ENCODE measurements around the gene COL20A1. TPM values are rescaled to one million over a fixed set of nuclear protein-coding genes. Genes with fewer than 3 reads are reported as not detected.

Gene COL20A1
- total and polyA plus RNA-seq, 4 donors = 0.06 to 0.09 TPM; not detected in 2

- H3K27me3 ChIP-seq (ENCODE audit: control insufficient read depth in 3 of 3, insufficient read depth in 3 of 3, low read length in 2 of 3) = peaks cover 0 to 5% (median 4%) of the 10 kb centered on the region in 3 donors
These were observed 50.8 kb downstream of the COL20A1 start for GRCh38 chr20:63343460-63344445.

GRCh38 chr20:63344616-63345327 is 51.8 kb downstream of the COL20A1 start:
- WGBS, 2 donors = 58 to 68% methylated on average over 21 of the region's 21 CpGs
- DNase-seq (peak; percentile 68 to 74 (median 71)), ATAC-seq (ENCODE audit: insufficient read depth, low FRiP score) (peak; percentile 47)
- Histone ChIP-seq H3K27ac (ENCODE audit: low read depth in 1 of 2, low read length in 1 of 2) (no peak overlapping the region), H3K9me3 (ENCODE audit: control insufficient read depth in 4 of 4, insufficient read depth in 3 of 4, low read length in 3 of 4) (no peaks in the 10 kb centered on the region), H3K4me1 (ENCODE audit: control insufficient read depth in 5 of 5, insufficient read depth in 5 of 5, low read length in 5 of 5) (peaks cover 0 to 49% (median 3%) of the 10 kb centered on the region in 5 donors), H3K36me3 (ENCODE audit: control insufficient read depth in 4 of 4, insufficient read depth in 4 of 4, low read length in 4 of 4) (no peaks in the 10 kb centered on the region), H3K27me3 (ENCODE audit: control insufficient read depth in 3 of 3, insufficient read depth in 3 of 3, low read length in 2 of 3) (peaks cover 0 to 6% (median 4%) of the 10 kb centered on the region in 3 donors), H3K9ac (ENCODE audit: insufficient read depth in 1 of 2, low read length in 2 of 2) (no peak overlapping the region), H3K4me3 (no peak overlapping the region)
- TF ChIP-seq CTCF (IDR thresholded peaks at IDR 0.05; ENCODE audit: control extremely low read depth, extremely low read depth) = no peak

More at GRCh38 chr20:63343460-63344445, 50.8 kb downstream of the COL20A1 start:
- Histone ChIP-seq H3K9me3 (ENCODE audit: control insufficient read depth in 4 of 4, insufficient read depth in 3 of 4, low read length in 3 of 4) (no peaks in the 10 kb centered on the region), H3K4me1 (ENCODE audit: control insufficient read depth in 5 of 5, insufficient read depth in 5 of 5, low read length in 5 of 5) (peaks cover 0 to 49% (median 3%) of the 10 kb centered on the region in 5 donors), H3K27ac (ENCODE audit: low read depth in 1 of 2, low read length in 1 of 2) (no peak overlapping the region), H3K36me3 (ENCODE audit: control insufficient read depth in 4 of 4, insufficient read depth in 4 of 4, low read length in 4 of 4) (no peaks in the 10 kb centered on the region), H3K4me3 (no peak overlapping the region), H3K9ac (ENCODE audit: insufficient read depth in 1 of 2, low read length in 2 of 2) (no peak overlapping the region)
- no peak for TF ChIP-seq CTCF (IDR thresholded peaks at IDR 0.05; ENCODE audit: control extremely low read depth, extremely low read depth)
- ATAC-seq (ENCODE audit: insufficient read depth, low FRiP score) (no peak), DNase-seq (no peak)
- WGBS, 2 donors = 56 to 61% methylated on average over 37 of the region's 37 CpGs

GRCh38 chr20:63345328-63346100 is 52.5 kb downstream of the COL20A1 start:
- TF ChIP-seq CTCF (IDR thresholded peaks at IDR 0.05; ENCODE audit: control extremely low read depth, extremely low read depth) = no peak
- Histone ChIP-seq H3K27me3 (ENCODE audit: control insufficient read depth in 3 of 3, insufficient read depth in 3 of 3, low read length in 2 of 3) (peaks cover 0 to 6% (median 4%) of the 10 kb centered on the region in 3 donors), H3K4me1 (ENCODE audit: control insufficient read depth in 5 of 5, insufficient read depth in 5 of 5, low read length in 5 of 5) (peaks cover 0 to 49% (median 3%) of the 10 kb centered on the region in 5 donors), H3K9me3 (ENCODE audit: control insufficient read depth in 4 of 4, insufficient read depth in 3 of 4, low read length in 3 of 4) (no peaks in the 10 kb centered on the region), H3K9ac (ENCODE audit: insufficient read depth in 1 of 2, low read length in 2 of 2) (no peak overlapping the region), H3K27ac (ENCODE audit: low read depth in 1 of 2, low read length in 1 of 2) (no peak overlapping the region), H3K36me3 (ENCODE audit: control insufficient read depth in 4 of 4, insufficient read depth in 4 of 4, low read length in 4 of 4) (no peaks in the 10 kb centered on the region), H3K4me3 (no peak overlapping the region)
- DNase-seq = peak; percentile 70 to 84 (median 81)
- WGBS, 2 donors = 53 to 66% methylated on average over 27 of the region's 27 CpGs
- no peak for ATAC-seq (ENCODE audit: insufficient read depth, low FRiP score)
